ENCODE results near the gene EFCAB8.

EFCAB8 gene

GRCh38 chr20:32845786-32846185, 12.9 kb upstream of the EFCAB8 start:
- TF ChIP-seq, protein P1, sequence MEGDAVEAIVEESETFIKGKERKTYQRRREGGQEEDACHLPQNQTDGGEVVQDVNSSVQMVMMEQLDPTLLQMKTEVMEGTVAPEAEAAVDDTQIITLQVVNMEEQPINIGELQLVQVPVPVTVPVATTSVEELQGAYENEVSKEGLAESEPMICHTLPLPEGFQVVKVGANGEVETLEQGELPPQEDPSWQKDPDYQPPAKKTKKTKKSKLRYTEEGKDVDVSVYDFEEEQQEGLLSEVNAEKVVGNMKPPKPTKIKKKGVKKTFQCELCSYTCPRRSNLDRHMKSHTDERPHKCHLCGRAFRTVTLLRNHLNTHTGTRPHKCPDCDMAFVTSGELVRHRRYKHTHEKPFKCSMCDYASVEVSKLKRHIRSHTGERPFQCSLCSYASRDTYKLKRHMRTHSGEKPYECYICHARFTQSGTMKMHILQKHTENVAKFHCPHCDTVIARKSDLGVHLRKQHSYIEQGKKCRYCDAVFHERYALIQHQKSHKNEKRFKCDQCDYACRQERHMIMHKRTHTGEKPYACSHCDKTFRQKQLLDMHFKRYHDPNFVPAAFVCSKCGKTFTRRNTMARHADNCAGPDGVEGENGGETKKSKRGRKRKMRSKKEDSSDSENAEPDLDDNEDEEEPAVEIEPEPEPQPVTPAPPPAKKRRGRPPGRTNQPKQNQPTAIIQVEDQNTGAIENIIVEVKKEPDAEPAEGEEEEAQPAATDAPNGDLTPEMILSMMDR (IDR thresholded peaks at IDR 0.05; ENCODE audit: low read depth, low read length): no peak
- no peak for DNase-seq (ENCODE audit: extremely low read depth, low read depth)

- TF ChIP-seq, protein P1 (IDR thresholded peaks at IDR 0.05; ENCODE audit: low read depth, low read length): no peak
- no peak for DNase-seq (ENCODE audit: extremely low read depth, low read depth)
Measured at GRCh38 chr20:32846852-32847251, 11.9 kb upstream of the EFCAB8 start.

GRCh38 chr20:32847964-32848363, 10.8 kb upstream of the EFCAB8 start:
- TF ChIP-seq, protein P1 (IDR thresholded peaks at IDR 0.05; ENCODE audit: low read depth, low read length): no peak
- DNase-seq (ENCODE audit: extremely low read depth, low read depth): no peak

GRCh38 chr20:32848846-32849245, 9.9 kb upstream of the EFCAB8 start:
- TF ChIP-seq, protein P1 (IDR thresholded peaks at IDR 0.05; ENCODE audit: low read depth, low read length): no peak
- DNase-seq (ENCODE audit: extremely low read depth, low read depth): no peak

GRCh38 chr20:32849577-32849976, 9.1 kb upstream of the EFCAB8 start:
- TF ChIP-seq, protein P1 (IDR thresholded peaks at IDR 0.05; ENCODE audit: low read depth, low read length): no peak
- DNase-seq (ENCODE audit: extremely low read depth, low read depth): no peak

DNA sequence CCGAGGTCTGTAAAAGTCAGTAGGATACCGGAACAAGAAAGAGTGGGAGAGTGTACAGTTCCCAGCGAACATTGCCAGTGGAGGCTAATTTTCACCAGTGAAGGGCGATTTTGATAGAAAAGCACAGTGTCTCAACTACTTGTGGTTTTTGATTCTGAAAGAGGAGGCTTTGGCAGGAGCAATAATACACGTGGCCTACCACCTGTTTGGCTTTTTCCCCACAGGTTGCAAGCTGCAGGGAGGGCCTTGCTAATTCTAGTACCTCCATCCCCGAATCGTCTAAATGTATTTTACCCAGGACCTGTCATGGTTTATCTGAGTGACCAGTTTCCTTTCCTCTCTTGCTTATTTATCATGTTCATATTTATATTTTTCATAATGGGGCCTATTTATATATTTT, 3.3 kb upstream of the EFCAB8 start:
- no peak for DNase-seq (ENCODE audit: extremely low read depth, low read depth)
- TF ChIP-seq, protein P1 (IDR thresholded peaks at IDR 0.05; ENCODE audit: low read depth, low read length): no peak

GRCh38 chr20:32858189-32858588, 534 bp upstream of the EFCAB8 start:
- TF ChIP-seq, protein P1 (IDR thresholded peaks at IDR 0.05; ENCODE audit: low read depth, low read length): no peak

More at GRCh38 chr20:32858189-32858588, 534 bp upstream of the EFCAB8 start:
- no peak for DNase-seq (ENCODE audit: extremely low read depth, low read depth)

Data from AG09319 (cell line).